Measurements from ENCODE around the gene FRMD6.

The FRMD6 gene

DNA sequence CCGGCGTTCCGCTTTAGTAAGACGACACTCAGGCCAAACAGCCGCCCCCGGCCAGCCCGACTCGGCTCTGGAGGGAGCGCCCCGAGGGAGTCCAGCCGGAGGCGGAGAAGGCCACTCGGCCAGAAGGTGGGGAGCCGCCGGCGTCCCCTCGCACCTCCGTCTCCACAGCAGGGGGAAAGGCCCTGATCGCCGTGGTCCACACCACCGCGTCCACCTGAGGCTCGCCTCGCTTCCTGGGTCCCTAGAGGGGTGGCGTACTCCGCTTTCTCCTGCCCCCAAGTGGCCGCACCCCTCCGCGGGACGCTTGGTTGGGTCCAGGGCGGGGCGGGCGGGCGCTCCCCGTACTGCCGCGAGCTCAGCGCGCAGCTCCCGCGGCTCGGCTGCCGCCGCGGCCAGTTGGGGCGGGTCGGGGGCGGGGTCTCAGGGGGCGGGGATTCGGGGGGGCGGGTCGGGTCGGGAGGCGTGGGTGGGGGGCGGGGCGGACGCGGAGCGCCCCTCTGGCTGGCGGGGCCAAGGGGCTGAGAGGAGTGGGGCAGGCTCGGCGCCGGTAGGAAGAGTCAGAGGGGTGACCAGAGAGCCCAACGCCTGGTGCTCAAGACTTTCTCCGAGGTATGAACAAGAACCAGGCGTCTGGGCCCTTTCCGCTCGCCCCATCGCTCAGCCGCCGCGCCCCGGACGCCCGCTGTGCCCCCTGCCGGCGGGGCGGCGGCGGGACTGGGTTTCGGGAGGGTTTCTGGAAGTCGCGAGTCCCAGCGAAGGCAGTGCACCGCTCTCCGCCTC is at the start of gene FRMD6:
TSS of gene FRMD6 (plus strand) at position 523 of the 780 bp plus-strand sequence. CDS start 37,927 bp downstream, outside the sequence.
- DNase-seq: peak; percentile 88

DNA sequence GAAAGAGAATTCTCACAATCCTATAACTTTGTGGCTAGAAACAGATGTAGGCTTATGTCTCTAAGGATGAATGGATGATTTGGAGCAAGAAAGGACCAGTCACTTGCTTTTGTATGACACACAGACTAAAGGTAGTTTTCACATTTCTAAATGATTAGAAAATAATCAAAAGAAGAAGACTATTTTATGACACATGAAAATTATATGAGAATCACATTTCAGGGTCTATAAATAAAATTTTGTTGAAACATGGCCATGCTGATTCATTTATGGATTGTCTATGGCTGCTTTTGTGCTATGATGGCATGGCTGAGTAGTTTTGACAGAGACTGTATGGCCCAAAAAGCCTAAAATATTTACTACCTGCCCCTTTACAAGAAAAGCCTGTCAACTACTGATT is 49.4 kb upstream of the FRMD6 start:
- no peak for DNase-seq

DNA sequence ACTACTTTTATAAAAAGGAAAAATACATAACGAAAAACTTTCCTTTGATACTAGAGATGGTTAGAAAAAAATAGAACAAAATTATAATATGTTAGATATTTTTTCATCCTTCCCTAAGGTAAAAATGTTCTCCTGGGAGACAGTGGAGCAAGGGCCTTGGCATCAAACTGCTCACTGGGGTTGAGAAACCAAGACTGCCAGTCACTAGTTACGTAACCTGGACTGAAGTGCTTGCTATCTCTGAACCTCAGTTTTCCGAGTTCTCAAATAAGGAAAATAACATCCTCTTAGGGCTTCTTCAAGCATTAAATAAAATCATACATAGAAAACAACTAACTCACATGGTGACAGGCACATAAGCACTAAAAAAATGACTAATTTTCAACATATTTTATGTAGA is 48.2 kb upstream of the FRMD6 start:
- no peak for DNase-seq

DNA sequence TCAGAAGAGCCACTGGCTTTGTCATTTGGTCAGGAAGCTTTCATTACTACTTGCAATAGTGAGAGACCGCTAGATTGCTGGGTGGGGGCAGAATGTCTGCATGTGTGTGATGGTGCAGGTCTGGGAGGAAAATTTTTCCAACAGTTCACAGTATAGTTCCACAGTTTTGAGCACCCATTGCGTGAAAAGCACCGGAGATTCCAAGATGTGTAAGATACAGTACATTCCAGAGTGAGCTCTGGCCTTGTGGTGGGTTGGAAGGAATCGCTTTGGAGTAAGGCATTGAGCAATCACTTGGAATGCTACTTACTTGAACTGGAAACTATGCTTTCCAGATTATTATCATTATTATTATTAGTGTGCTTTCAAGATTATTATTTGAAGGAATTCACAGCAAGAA is 47.6 kb upstream of the FRMD6 start:
- DNase-seq: no peak

DNA sequence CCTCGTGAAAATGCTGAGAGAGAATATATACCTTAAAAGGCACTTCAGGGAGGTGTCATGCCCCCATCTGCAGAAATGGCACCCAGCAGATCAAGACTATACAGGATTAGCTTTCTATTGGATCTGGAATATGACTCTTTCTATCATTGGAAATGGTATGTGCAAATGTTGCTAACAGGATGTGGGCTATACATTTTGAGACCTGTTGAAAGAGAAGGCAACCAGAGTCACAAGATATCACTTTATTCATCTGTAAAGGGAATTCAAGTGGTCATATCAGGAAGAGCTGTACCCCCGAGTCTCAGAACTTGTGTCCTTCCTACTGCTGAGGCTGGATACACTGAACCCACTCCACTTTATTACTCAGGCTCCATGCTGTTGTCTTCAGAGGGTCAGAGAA is 46.1 kb upstream of the FRMD6 start:
- DNase-seq: no peak

DNA sequence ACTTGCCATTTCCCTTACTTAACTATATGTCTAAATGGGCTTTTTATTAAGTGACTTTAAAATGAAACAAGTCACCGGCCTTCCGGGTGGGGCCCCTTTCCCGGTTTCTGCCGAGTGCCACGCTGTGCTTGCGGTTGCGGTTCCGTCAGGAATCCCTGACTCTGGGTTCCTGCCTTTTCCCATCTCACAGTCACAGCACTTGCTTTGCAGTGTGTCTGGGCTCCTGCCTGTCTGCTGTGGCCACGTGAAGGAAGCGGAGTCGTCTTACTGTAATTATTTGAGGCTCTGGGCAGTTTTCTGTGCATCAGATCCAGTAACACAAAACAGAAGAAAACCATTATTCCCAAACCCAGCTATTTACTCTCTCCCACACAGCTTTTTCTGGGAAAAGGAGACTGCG is 44.0 kb upstream of the FRMD6 start:
- no peak for DNase-seq

DNA sequence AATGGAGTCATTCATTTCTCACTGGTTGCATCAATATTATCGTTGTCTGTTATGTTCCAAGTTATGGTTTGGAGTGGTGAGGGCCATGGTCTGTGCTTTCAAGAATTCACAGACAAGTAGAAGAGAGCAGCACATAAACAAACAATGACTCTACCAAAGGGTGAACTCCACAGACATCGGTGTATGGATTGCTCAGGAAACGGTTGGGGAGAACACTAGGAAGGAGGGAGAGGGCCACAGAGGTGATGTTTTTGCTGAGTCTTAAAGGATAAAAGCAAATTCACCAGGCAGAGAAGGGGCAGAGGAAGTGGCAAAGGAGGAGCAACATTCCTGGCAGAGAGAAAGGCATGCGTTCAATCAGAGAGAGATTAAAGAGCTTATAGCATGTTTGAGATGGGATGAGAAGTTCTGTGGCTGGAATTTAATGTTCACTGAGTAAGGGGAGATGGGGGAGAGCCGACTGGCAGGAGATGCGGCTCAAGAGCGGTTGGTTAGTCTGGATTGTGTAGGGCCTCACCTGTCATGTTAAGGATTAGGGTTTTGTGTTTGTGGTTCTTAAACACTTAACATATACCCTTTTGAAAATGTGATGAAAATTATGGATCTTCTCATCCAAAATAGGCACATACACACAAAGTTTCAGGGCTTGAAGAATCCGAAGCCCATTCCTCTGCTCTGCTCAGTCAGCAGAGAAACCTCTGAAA is 42.3 kb upstream of the FRMD6 start:
- no peak for DNase-seq

DNA sequence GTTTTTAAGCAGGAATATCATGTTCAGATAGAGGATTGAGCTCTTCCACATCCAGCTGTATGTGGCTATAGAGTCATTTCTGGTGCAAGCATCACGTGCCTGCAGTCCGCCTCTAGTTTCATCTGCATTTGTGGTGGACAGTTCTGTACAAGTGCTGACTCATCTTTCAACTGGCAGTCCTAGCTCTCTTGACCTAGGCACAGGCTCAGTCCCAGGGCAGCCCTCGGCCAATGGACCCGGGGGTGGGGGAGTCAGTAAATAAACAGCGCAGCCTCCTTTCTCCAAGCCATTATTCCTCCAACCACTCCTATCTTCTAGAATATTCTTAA is 41.8 kb upstream of the FRMD6 start:
- no peak for DNase-seq

DNA sequence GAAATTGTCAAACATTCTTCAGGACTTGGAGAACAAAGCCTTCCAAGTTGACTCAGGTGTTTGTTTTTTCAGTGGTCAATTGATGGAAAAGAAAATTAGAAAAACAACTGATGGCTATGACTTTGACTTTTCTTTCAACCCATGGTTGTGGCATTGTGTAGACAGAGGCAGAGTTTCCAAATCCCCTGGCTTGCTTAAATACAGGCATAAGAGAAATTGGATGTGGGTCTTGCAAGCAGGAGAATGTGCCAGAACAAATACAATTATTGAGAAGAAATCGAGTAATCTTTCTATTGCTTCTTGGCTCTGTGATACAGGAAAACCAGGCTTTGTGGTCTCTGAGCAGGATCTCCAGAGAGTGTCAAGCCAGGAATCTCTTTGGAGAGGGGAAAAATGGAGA is 40.9 kb upstream of the FRMD6 start:
- no peak for DNase-seq

DNA sequence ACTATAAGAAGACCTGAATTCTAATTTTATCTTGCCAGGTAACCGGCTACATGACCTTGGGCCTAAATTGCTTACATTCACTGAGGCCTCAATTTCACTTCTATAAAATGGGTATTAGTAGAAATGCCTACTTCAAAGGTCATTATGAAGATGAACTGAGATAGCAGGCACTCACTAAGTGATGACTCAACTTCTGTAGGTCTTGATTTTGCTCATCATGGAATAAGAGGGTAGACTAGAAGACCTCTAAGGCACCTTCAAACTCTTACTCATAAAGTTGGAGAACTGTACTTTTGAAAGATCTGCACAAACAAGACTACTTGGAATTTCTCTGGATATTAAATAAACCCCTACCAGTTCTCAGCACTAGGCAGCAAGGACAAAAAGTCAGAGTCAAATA is 39.3 kb upstream of the FRMD6 start:
- no peak for DNase-seq

DNA sequence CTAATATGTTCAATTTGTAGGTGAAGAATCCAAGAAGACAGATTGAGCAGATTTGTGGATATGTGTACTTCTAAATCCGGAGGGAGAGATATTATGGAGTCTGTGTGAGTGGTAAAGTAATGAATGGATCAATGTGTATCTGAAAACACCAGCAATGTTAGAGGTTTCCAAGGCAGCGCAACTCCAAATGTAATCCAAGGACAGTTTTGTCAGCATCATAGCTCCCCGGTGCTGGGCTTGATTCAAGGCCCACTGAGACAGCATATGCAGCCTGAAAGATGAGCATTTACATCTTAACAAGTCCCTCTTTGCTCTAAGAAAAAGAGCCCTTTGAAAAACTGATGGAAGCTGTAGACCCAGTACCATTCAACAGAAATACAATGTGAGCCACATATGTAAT is 38.3 kb upstream of the FRMD6 start:
- no peak for DNase-seq

DNA sequence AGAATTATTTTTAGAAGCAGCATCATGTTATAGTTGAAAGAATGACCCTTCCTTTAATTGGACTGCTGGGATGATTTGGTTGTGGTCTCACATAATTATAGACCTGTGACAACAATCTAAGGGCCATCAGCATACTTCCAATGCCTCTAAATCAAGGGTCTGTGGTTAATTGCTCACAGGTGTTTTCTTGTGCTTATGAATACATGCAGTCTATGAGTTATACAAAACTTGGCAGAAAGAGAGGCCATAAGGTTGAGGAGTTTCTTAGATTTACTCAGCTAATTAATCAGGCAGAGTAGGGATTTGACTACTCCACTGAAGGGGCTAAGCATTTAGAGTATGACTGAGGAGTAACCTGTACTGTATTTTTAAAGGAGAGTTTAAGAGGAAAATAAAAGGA is 37.0 kb upstream of the FRMD6 start:
- DNase-seq: no peak

DNA sequence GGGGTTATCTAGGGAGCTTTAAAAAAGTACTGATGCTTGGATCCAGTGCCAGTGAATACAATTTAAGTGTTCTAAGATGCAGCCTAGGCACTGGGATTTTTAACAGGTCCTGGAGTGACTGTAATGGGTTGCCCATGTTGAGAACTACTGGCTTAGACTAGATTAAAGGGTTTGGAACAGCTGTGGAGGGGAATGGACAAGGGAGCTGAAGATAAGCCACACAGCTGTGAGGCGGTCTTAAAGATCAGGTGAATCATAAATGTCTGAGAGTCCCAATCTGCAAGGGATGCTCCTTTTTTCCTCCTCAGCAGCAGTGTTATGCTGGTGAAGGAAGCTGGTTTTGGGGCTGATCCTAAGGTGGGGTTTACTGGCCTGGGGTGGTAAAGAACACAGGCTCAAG is 35.5 kb upstream of the FRMD6 start:
- no peak for DNase-seq

DNA sequence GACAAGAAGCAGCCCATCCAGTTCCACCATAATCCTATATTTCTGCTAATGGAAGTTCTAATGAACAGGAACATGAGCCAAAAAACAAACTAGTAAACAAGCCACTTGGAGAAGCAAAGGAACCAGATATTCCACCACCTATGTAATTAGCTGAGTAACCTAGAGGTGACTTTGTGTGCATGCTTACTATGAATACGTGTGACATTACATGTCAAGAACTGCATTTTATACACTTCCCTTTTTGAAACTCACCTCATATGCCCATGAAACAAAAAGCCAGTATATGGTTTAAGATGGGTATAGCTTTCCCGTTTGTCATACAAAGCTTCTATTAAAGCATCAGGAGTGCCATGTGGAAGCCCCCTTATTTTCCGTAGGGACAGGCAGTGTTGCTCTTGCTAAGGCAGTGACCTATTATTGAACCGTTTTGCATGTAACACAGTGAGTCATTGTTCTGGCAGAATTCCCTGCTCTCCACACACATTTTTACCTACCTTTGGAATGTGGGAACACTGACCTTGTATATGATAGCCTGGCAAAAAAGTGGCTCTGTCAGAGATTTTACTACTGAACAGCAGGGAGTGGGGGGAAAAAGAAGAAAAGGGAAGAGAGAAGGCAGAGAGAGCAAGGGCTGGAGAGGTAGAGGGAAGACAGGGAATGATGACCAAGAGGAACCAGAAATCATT is 34.8 kb upstream of the FRMD6 start:
- no peak for DNase-seq

DNA sequence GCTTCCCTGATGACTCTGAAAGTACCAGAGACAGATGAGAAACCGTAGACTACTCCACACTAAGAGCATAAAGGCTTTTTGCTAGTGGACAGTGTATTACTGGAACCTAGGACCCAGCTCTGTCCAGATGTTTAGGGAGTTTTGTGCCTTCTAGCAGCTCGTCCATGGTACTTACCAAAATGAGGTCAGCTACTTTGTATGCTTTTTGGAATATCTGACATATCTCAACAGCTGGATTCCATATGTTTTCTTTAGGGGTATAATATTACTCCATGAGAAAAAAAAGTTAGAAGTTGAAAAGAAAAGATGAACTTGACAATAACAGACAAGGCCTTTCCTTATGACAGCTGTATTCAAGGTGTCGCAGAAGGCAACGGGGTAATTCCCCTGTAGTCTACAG is 32.1 kb upstream of the FRMD6 start:
- DNase-seq: no peak

DNA sequence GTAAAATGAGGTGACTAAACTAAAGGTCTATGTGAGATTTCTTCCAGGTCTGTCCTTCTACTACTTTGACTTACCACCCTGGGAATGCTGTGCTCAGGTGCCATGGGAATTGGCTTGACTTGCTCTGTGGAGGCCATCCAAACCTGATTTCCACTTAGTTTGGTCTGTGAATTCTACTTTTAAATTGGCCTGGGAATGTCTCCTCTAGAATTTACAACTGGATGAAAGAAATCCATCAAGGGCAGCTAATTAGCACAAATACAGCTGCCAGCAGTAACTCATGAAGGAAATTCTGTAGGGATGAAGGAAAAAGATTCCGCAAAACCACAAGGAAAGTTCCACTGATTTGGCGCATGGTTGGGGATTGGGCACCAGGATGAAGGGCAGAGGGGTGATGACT is 31.7 kb upstream of the FRMD6 start:
- no peak for DNase-seq

DNA sequence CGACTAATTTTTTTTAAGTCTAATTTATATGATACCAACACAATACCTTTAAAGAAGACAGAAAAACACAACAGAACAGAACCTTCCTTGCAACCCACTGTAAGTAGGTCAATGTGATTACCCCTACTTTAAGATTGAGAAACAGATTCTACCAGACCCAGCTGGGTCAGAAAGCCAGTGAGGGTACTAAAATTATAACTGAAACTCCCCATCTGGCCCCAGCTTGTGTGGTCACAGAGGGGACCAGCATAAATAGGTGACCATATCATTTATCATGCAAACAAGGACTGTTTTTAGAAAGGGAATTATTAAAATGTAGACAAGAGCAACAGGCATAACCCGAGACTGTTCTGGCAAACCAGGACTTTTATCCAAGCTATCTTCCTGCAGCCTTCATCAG is 30.1 kb upstream of the FRMD6 start:
- no peak for DNase-seq

DNA sequence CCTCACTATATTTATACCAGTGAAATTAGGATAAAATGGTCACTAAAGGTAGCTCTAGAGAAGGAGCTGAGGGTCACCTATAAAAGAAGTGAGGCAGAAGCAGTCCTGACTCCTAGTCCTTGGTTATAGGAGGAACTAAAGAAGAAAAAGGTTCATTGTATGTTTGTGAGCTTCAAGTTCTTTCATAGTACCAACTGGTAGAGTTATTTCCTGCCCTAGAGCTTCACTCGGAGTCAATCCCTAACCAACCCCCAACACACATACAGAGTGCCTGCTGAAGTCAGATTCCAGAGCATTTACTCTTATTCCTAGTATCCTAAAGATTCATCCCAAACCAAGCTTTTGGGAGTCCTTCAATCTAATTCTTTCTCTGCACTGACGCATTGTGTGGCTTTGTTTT is 29.3 kb upstream of the FRMD6 start:
- DNase-seq: no peak

DNA sequence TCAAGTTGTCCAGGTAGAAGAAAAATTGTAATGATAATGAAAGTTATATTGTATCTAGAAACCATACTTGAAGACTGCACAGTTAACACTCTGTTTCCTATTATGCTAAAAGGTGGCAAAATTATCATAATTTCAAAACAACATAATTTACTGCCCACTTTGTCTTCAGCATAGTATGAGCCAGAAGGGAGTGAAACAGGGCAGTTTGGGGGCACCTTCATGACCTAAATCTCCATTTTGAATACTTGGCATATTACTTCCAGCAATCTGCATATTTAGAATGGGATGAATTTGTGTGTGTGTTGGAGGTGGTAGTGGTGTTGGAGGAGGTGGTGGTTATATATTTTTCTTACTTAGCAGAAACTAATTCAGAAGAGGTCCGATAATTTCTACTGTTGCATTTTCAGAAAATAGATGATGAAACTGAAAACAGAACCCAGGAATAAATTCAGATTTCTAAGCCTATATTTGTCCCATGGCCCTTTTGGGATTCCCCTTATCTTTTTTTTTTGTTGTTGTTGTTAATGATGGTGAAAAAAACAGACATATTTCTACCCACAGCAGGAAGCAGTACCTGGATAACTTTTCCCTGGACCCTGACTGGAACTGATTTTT is 26.6 kb upstream of the FRMD6 start:
- DNase-seq: no peak

DNA sequence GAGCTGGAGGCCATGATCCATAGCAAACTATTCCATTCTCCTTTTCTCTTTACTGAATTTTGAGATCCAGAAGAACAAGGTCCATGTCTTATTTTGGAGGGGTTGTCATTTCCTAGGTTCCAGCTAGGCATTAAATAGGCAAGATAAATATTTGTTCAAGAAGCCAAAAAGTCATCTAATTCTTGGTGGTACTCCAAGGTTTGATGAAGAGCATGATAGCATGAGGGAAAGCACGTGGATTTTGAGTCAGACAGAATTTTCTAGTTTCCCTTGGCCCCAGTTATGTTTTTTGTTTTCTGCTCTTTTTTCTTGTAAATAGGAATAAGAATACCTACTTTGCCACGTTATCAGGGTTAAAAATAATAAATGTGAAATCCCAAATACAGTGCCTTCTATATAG is 25.5 kb upstream of the FRMD6 start:
- DNase-seq: no peak

DNA sequence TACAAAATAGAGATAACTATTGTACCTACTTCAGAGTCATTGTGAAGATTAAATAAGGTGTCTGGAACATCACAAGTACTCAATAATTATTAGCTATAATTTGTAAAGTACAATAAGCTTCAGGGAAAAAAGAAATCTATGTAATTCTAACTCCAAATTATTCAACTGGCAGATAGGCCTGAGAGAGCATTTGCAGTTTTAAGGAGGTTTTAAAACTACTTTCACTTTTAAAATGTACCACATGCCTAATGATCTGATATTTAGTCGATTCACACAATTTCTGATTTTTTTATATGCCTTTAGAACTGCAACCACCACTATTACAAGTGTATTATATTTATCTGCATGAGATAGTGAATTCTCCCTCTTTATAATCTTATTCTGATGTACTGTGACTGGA is 24.9 kb upstream of the FRMD6 start:
- no peak for DNase-seq

DNA sequence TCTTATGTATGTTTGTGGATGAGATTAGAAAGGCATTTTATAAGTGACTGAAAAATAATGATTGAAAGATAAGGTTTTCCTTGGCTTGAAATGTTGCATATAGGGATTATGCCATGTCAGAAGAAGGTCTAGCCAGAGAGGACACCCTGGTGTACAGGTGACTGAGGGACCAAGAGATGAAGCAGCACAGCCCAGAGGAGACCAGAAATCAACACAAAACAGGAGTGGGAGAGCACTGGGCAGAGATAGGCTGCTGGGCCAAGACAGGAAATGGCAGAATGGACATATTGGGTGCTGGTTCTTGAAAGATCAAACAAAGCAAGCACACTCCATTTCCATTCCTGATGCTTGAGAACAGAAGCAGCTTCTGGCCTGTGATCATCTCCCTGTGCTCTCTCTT is 24.4 kb upstream of the FRMD6 start:
- no peak for DNase-seq

DNA sequence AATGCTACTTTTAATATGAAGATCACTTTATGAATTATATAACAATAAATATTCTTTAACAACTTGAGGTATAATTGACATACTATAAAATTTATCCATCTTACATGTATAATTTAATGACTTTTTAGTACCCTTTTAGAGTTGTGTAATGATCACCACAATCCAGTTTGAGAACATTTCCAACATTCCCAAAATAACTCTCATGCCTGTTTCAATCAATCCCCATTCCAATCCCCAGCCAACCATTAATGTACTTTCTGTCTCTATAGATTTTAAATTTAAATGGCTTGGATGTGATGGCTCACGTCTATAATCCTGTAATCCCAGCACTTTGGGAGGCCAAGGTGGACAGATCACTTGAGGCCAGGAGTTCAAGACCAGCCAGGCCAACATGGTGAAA is 23.5 kb upstream of the FRMD6 start:
- DNase-seq: no peak

DNA sequence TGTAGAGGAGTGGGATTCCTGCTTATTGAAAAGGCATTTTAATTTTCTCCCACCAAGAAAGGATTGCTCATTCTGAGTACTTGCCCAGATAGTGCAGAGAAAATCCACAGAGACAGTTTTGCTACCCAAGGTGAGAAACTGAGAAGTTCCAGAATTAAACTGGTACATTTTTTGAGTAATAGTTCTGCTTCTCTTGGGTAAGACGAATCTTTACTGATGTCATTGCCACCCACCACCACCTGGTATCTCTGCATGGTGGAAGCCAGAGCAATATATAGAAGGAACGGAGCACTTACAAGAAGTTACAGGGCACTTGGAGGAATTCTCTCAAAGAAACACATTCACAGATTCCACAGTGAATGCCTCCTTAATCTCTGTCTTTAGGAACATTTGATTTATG is 20.7 kb upstream of the FRMD6 start:
- no peak for DNase-seq
